Measurements from ENCODE around the gene SLC25A6. TPM values are rescaled to one million over a fixed set of nuclear protein-coding genes. Genes with fewer than 3 reads are reported as not detected.

Gene SLC25A6
- total RNA-seq, 1 donor from 2014 or later = 442 TPM

DNA sequence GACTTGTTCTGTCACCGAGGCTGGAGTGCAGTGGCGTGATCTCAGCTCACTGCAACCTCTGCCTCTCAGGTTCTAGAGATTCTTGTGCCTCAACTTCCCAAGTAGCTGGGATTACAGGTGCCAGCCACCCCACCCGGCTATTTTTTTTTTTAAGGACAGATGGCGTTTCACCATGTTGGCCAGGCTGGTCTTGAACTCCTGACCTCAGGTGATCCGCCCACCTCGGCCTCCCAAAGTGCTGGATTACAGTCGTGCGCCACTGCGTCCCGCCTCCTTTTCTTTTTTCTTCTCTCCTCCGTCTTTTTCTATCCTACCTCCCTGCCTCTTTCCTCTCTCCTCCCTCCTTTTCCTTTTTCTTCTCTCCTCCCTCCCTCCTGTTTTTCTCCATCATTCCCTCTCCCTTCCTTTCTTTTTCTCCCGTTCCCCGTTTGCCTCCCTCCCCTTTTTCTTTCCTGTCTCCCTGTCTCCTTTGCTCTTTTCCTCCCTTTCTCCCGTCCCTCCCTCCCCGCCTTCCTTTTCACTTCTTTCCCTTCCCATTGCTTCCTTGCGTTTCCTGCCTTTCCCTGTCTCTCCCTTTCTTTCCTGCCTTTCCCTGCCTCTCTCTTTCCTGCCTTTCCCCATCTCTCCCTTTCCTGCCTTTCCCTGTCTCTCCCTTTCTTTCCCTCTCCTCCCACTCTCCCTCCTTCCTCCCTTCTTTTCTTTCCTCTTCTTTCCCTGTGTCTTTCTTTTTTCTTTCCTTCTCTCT is 2.1 kb upstream of the SLC25A6 start:
- Histone ChIP-seq H3K4me1 (peaks cover 36% of the 10 kb centered on the region), H3K4me3 (no peak overlapping the region), H3K36me3 (peaks cover 0 to 20% of the 10 kb centered on the region in 2 donors), H3K9me3 (no peaks in the 10 kb centered on the region), H3K27me3 (no peaks in the 10 kb centered on the region), H3K27ac (no peak overlapping the region)
- intact Hi-C loops (cut with DNase I) = loop anchor here (2.0 to 5.0 kb wide), 2 partner anchors 57 to 198 kb away; partner anchors contain the start of gene AKAP17A
- no peak for DNase-seq (ENCODE audit: extremely low spot score in 2 of 2)
- TF ChIP-seq, protein P1, sequence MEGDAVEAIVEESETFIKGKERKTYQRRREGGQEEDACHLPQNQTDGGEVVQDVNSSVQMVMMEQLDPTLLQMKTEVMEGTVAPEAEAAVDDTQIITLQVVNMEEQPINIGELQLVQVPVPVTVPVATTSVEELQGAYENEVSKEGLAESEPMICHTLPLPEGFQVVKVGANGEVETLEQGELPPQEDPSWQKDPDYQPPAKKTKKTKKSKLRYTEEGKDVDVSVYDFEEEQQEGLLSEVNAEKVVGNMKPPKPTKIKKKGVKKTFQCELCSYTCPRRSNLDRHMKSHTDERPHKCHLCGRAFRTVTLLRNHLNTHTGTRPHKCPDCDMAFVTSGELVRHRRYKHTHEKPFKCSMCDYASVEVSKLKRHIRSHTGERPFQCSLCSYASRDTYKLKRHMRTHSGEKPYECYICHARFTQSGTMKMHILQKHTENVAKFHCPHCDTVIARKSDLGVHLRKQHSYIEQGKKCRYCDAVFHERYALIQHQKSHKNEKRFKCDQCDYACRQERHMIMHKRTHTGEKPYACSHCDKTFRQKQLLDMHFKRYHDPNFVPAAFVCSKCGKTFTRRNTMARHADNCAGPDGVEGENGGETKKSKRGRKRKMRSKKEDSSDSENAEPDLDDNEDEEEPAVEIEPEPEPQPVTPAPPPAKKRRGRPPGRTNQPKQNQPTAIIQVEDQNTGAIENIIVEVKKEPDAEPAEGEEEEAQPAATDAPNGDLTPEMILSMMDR (IDR thresholded peaks at IDR 0.05) = no peak
- TF ChIP-seq POLR2A (IDR thresholded peaks at IDR 0.05) = no peak
- TF ChIP-seq POLR2AphosphoS5 (IDR thresholded peaks at IDR 0.05; ENCODE audit: insufficient read depth in 1 of 2, low read depth in 1 of 2) = no peak

DNA sequence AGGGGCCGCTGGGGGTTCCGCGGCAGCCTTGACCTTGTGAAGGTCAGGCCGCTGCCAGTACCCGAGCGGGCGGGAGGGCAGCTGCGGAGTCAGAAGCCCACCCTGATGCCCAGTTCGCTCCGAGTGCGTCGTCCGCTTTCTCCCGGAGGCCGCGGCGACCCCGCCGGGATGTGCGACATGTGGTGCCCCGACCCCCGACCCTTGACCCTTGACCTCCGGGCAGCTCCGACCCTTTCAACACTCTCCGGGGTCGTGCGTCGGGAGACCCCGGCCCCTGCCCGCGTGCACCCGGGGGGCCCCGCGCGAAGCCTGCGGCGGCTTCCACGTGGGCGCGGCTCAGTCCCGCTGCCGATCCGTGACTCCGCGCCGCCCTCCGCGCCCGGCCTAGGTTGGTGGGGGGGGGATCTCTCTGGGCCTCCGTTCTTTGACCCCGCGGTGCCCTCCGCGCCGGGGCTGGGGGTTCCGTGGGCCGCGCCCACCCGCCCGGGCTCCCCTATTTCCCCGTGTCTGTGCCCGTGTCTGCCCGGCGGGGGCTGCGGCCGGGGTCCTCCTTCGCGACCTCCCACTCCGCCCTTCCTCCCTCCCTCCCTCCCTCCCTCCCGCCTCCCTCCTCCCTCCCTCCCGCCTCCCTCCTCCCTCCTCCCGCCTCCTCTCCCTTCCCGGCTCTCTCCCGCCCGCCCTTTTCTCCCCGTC is 609 bp upstream of the SLC25A6 start:
- TF ChIP-seq, protein P1 (IDR thresholded peaks at IDR 0.05) = no peak
- peak in 1 of 2 donors; percentile 82 for TF ChIP-seq POLR2AphosphoS5 (IDR thresholded peaks at IDR 0.05; ENCODE audit: insufficient read depth in 1 of 2, low read depth in 1 of 2)
- peak in 1 of 2 donors; percentile 27 for TF ChIP-seq POLR2A (IDR thresholded peaks at IDR 0.05)
- DNase-seq (ENCODE audit: extremely low spot score in 2 of 2) = no peak
- Histone ChIP-seq H3K27ac (peak overlapping the region; percentile 98), H3K36me3 (peaks cover 0 to 35% of the 10 kb centered on the region in 2 donors), H3K9me3 (no peaks in the 10 kb centered on the region), H3K4me1 (peaks cover 43% of the 10 kb centered on the region), H3K27me3 (no peaks in the 10 kb centered on the region), H3K4me3 (peak overlapping the region; percentile 100)
- intact Hi-C loops (cut with DNase I) = loop anchor here (2.0 to 5.0 kb wide), 2 partner anchors 58 to 200 kb away; partner anchors contain the start of gene AKAP17A

DNA sequence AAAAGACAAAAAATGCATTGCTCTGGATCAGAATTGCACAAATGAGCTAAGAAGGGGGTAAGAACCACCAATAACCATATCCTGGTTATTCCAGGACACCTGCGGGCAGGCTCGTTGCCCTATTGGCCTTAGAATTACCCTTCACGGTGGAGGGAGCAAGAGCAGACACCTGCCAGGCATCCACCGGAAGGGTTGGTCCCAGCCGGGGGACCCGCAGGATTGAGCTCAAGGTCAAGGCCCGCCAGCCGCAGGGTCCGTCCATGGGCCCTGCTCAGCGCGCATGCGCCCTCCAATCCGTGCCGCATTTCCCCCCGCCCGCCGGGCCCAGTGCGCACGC is 575 bp downstream of the SLC25A6 start:
- Histone ChIP-seq H3K4me1 (peaks cover 43% of the 10 kb centered on the region), H3K9me3 (no peaks in the 10 kb centered on the region), H3K27ac (peak overlapping the region; percentile 98), H3K27me3 (no peaks in the 10 kb centered on the region), H3K4me3 (peak overlapping the region; percentile 100), H3K36me3 (peaks cover 0 to 47% of the 10 kb centered on the region in 2 donors)
- intact Hi-C loops (cut with DNase I) = loop anchor here (5.0 kb wide), 1 partner anchor 201 kb away; the partner anchor contains the start of gene AKAP17A
- DNase-seq (ENCODE audit: extremely low spot score in 2 of 2) = peak in 1 of 2 donors; percentile 93
- TF ChIP-seq, protein P1 (IDR thresholded peaks at IDR 0.05) = no peak
- TF ChIP-seq POLR2AphosphoS5 (IDR thresholded peaks at IDR 0.05; ENCODE audit: insufficient read depth in 1 of 2, low read depth in 1 of 2) (no peak), POLR2A (IDR thresholded peaks at IDR 0.05) (no peak)

DNA sequence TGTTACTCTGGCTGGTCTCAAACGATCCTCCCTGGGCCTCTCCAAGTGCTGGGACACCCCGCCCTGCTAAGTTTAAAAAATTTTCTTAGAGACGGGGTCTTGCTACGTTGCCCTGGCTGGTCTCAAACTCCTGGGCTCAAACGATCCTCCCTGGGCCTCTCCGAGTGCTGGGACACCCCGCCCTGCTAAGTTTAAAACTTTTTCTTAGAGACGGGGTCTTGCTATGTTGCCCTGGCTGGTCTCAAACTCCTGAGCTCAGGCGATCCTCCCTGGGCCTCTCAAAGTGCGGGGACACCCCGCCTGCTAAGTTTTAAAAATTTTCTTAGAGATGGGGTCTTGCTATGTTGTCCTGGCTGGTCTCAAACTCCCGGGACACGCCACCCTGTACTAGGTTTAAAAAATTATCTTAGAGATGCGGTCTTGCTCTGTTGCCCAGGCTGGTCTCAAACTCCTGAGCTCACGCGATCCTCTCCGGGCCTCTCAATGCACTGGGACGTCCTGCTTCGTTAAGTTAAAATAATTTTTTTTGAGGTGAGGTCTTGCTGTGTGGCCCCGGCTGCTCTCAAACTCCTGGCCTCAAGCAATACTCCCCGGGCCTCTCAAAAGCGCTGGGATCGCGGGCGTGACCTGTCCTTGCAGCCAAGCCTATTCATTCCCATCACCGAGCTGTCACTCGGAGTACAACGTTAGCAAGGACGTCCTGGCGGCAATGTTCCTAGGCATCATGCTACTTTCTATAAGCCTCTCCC is 1.1 kb downstream of the SLC25A6 start:
- no peaks in the 10 kb centered on the region for H3K27me3 ChIP-seq
- intact Hi-C loops (cut with DNase I) = loop anchor here (5.0 kb wide), 1 partner anchor 202 kb away; the partner anchor contains the start of gene AKAP17A
- H3K9me3 ChIP-seq = no peaks in the 10 kb centered on the region
- DNase-seq (ENCODE audit: extremely low spot score in 2 of 2) = peak in 1 of 2 donors; percentile 90
- H3K4me1 ChIP-seq = peaks cover 43% of the 10 kb centered on the region
- H3K36me3 ChIP-seq = peaks cover 3 to 52% of the 10 kb centered on the region in 2 donors
- H3K27ac ChIP-seq = peak overlapping the region; percentile 98
- peak overlapping the region; percentile 100 for H3K4me3 ChIP-seq
- no peak for TF ChIP-seq POLR2AphosphoS5 (IDR thresholded peaks at IDR 0.05; ENCODE audit: insufficient read depth in 1 of 2, low read depth in 1 of 2)
- no peak for TF ChIP-seq POLR2A (IDR thresholded peaks at IDR 0.05)
- TF ChIP-seq, protein P1 (IDR thresholded peaks at IDR 0.05) = no peak
